SU-DHL-6 (cell line): Measurements from ENCODE around the gene ZNF343.

Source experiments
- H2AFZ ChIP-seq: fragments of 200-600 bp; sonication (generic); 2 replicates; pipeline ENCODE4 v1.6.1; 2014; ENCODE audit warnings: low read depth, mild to moderate bottlenecking, moderate library complexity, mixed read lengths, antibody characterized with exemption, low read length; ENCODE audit not compliant: severe bottlenecking
- H3F3A ChIP-seq: fragments of 200-600 bp; shearing (Covaris generic); 2 replicates; pipeline ENCODE4 v1.6.0; 2016; ENCODE audit warnings: antibody characterized with exemption, mild to moderate bottlenecking; ENCODE audit not compliant: insufficient read depth
- H3K27ac ChIP-seq: fragments of 200-600 bp; sonication (generic); 2 replicates; pipeline ENCODE4 v1.5.1; 2016; ENCODE audit warnings: low read depth, mild to moderate bottlenecking, low read length, moderate library complexity, mixed read lengths
- H3K27me3 ChIP-seq: fragments of 200-600 bp; sonication (generic), shearing (Covaris generic); 2 replicates; pipeline ENCODE4 v1.6.0; 2014; ENCODE audit warnings: mild to moderate bottlenecking, low read length
- H3K36me3 ChIP-seq: fragments of 200-600 bp; sonication (generic); 2 replicates; pipeline ENCODE4 v1.6.1; 2014; ENCODE audit warnings: mild to moderate bottlenecking, low read length, mixed read lengths
- H3K4me2 ChIP-seq: fragments of 300-600, 200-600 bp; shearing (Covaris generic), sonication (generic); 2 replicates; pipeline ENCODE4 v1.6.0; 2014; ENCODE audit warnings: low read length, low read depth, mild to moderate bottlenecking; ENCODE audit not compliant: poor library complexity, severe bottlenecking
- H3K4me3 ChIP-seq: fragments of 200-600 bp; sonication (generic); 2 replicates; pipeline ENCODE4 v1.5.1; 2014; ENCODE audit warnings: antibody characterized with exemption, low read length, mild to moderate bottlenecking, mixed read lengths; ENCODE audit not compliant: insufficient read depth, poor library complexity, severe bottlenecking
- H3K79me2 ChIP-seq: fragments of 200-600 bp; sonication (generic); 2 replicates; pipeline ENCODE4 v1.6.1; 2014; ENCODE audit warnings: mild to moderate bottlenecking, low read length, moderate library complexity; ENCODE audit not compliant: insufficient read depth
- H3K9ac ChIP-seq: fragments of 200-600 bp; sonication (generic); 2 replicates; pipeline ENCODE4 v1.7.0; 2014; ENCODE audit warnings: mild to moderate bottlenecking, low read length
- H3K9me2 ChIP-seq: fragments of 200-600 bp; sonication (generic); replicated peaks from 2 replicates; pipeline ENCODE4 v1.6.1; 2014; ENCODE audit warnings: low read length; ENCODE audit not compliant: insufficient read depth
- H3K9me3 ChIP-seq: fragments of 200-600 bp; sonication (generic); 2 replicates; pipeline ENCODE4 v1.6.1; 2014; ENCODE audit warnings: low read length, mixed read lengths; ENCODE audit not compliant: insufficient read depth
- H4K20me1 ChIP-seq: fragments of 200-600 bp; sonication (generic); 2 replicates; pipeline ENCODE4 v1.6.1; 2014; ENCODE audit warnings: low read depth, mild to moderate bottlenecking, antibody characterized with exemption, low read length, moderate library complexity, mixed read lengths
- CTCF ChIP-seq: fragments of 200-600 bp; sonication (generic); IDR thresholded peaks from one replicate; pipeline ENCODE4 v1.5.1; 2017; ENCODE audit warnings: antibody characterized with exemption, mild to moderate bottlenecking, low read length, moderate library complexity; ENCODE audit not compliant: insufficient read depth, poor library complexity, severe bottlenecking
- EZH2phosphoT487 ChIP-seq: fragments of 200-600 bp; sonication (generic), shearing (Covaris generic); conservative IDR thresholded peaks from 2 replicates; pipeline ENCODE4 v1.6.1; 2018; ENCODE audit warnings: mild to moderate bottlenecking, antibody characterized with exemption, low read length, moderate library complexity, mixed read lengths

ZNF343 gene

GRCh38 chr20:2544211-2544610, 35.5 kb upstream of the ZNF343 start:
- Histone ChIP-seq H3K27ac (no peak overlapping the region), H3K9me3 (no peaks in the 10 kb centered on the region), H3K79me2 (no peaks in the 10 kb centered on the region), H3F3A (no peaks in the 10 kb centered on the region), H4K20me1 (no peaks in the 10 kb centered on the region), H3K9me2 (no peaks in the 10 kb centered on the region), H3K36me3 (no peaks in the 10 kb centered on the region), H3K27me3 (no peaks in the 10 kb centered on the region), H3K9ac (no peak overlapping the region), H3K4me3 (no peak overlapping the region), H3K4me2 (no peak overlapping the region), H2AFZ (no peak overlapping the region)
- no peak for TF ChIP-seq EZH2phosphoT487
- TF ChIP-seq CTCF = no peak

GRCh38 chr20:2542361-2542760, 33.6 kb upstream of the ZNF343 start:
- no peaks in the 10 kb centered on the region for H3K9me3 ChIP-seq
- no peaks in the 10 kb centered on the region for H3F3A ChIP-seq
- H4K20me1 ChIP-seq = no peaks in the 10 kb centered on the region
- H3K79me2 ChIP-seq = no peaks in the 10 kb centered on the region
- TF ChIP-seq EZH2phosphoT487 (no peak), CTCF (no peak)
- H3K4me2 ChIP-seq = no peak overlapping the region
- no peaks in the 10 kb centered on the region for H3K36me3 ChIP-seq
- no peak overlapping the region for H2AFZ ChIP-seq
- H3K27ac ChIP-seq = no peak overlapping the region
- no peak overlapping the region for H3K4me3 ChIP-seq
- no peak overlapping the region for H3K9ac ChIP-seq
- H3K9me2 ChIP-seq = no peaks in the 10 kb centered on the region
- H3K27me3 ChIP-seq = no peaks in the 10 kb centered on the region

GRCh38 chr20:2541940-2542339, 33.2 kb upstream of the ZNF343 start:
- Histone ChIP-seq H3K9ac (no peak overlapping the region), H3K27ac (no peak overlapping the region), H3K27me3 (no peaks in the 10 kb centered on the region), H4K20me1 (no peaks in the 10 kb centered on the region), H3K4me3 (no peak overlapping the region), H2AFZ (no peak overlapping the region), H3K4me2 (no peak overlapping the region), H3K9me2 (no peaks in the 10 kb centered on the region), H3K36me3 (no peaks in the 10 kb centered on the region), H3K9me3 (no peaks in the 10 kb centered on the region), H3F3A (no peaks in the 10 kb centered on the region), H3K79me2 (no peaks in the 10 kb centered on the region)
- no peak for TF ChIP-seq EZH2phosphoT487
- no peak for TF ChIP-seq CTCF
